Measurements from ENCODE around the gene GLP2R.
"Not testable (repeated sequence)": the region's sequence is repeated elsewhere in the genome, so short reads cannot be mapped to it uniquely, and the experiment has no call there.

The GLP2R gene, protein sequence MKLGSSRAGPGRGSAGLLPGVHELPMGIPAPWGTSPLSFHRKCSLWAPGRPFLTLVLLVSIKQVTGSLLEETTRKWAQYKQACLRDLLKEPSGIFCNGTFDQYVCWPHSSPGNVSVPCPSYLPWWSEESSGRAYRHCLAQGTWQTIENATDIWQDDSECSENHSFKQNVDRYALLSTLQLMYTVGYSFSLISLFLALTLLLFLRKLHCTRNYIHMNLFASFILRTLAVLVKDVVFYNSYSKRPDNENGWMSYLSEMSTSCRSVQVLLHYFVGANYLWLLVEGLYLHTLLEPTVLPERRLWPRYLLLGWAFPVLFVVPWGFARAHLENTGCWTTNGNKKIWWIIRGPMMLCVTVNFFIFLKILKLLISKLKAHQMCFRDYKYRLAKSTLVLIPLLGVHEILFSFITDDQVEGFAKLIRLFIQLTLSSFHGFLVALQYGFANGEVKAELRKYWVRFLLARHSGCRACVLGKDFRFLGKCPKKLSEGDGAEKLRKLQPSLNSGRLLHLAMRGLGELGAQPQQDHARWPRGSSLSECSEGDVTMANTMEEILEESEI

DNA sequence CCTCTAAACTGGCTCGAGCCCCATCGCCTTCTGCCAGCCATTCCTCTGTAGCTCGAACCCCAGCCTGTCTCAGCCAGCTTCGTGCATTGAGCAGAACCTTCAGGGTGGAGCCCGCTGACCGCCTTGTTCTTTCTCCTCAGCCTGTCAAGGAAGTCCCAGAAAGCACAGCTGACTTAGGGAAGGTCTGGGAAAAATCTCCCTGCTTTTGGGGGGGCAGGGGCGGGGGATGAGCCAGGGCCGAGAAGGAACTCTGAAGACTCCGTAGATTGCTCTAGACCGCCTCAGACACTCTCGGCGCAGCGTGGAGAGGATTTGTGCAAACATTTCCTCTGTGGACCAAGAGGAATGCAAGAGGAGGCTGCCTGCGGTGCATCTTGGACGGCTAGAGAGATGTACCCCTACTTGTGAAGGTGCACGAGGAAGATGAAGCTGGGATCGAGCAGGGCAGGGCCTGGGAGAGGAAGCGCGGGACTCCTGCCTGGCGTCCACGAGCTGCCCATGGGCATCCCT is at the start of gene GLP2R:
TSS of gene GLP2R (plus strand) at position 284 of the 510 bp plus-strand sequence. CDS start at position 424, 140 bp downstream.
- TF ChIP-seq, protein P1, sequence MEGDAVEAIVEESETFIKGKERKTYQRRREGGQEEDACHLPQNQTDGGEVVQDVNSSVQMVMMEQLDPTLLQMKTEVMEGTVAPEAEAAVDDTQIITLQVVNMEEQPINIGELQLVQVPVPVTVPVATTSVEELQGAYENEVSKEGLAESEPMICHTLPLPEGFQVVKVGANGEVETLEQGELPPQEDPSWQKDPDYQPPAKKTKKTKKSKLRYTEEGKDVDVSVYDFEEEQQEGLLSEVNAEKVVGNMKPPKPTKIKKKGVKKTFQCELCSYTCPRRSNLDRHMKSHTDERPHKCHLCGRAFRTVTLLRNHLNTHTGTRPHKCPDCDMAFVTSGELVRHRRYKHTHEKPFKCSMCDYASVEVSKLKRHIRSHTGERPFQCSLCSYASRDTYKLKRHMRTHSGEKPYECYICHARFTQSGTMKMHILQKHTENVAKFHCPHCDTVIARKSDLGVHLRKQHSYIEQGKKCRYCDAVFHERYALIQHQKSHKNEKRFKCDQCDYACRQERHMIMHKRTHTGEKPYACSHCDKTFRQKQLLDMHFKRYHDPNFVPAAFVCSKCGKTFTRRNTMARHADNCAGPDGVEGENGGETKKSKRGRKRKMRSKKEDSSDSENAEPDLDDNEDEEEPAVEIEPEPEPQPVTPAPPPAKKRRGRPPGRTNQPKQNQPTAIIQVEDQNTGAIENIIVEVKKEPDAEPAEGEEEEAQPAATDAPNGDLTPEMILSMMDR (conservative IDR thresholded peaks at IDR 0.05) = no peak
- TF ChIP-seq ZFX (IDR thresholded peaks at IDR 0.05) = no peak

DNA sequence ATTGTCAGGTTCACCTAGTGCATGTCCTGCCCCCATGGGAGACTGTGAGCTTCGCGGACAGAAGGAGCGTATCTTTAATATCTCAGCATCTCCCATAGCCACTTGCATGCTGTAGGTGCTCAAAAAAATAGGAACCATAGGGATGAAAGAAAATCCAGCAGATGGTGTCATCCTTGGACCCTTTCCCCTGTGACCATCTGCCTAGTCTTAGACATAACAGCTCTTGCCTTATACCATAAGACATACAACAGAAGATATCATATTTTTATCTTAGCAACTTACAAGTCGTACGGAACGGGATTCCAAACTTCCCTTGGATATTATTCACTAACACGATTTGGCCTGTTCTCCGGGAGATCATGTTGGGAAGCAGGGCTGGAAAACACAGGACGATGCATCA is 48.8 kb upstream of the GLP2R start:
- H3K27ac ChIP-seq = no peak overlapping the region
- TF ChIP-seq, protein P1 (conservative IDR thresholded peaks at IDR 0.05) = no peak
- TF ChIP-seq ZFX (IDR thresholded peaks at IDR 0.05) = no peak

More for the DNA sequence above, at the start of gene GLP2R:
- no peak within 1 kb of the TSS for H3K27ac ChIP-seq

DNA sequence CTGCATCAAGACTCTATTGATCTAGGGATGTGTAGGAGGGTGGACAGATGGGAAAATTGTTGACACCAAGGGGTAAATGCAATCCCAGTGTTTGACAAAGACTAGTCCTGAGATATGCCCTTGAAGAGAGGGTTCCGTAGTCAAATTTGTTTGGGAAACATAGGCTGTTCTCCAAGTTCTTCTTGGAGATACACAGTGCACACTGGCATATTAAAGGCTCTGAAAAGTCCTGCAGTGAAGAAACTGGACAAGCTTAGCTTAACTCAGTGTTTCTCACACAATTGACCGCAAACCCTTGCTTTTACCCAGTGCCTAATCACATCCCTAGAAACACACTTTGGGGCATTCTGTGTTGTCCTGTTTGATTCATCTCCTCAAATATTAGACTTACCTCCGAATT is 45.2 kb upstream of the GLP2R start:
- TF ChIP-seq, protein P1 (conservative IDR thresholded peaks at IDR 0.05) = no peak
- no peak for TF ChIP-seq ZFX (IDR thresholded peaks at IDR 0.05)
- no peak overlapping the region for H3K27ac ChIP-seq

DNA sequence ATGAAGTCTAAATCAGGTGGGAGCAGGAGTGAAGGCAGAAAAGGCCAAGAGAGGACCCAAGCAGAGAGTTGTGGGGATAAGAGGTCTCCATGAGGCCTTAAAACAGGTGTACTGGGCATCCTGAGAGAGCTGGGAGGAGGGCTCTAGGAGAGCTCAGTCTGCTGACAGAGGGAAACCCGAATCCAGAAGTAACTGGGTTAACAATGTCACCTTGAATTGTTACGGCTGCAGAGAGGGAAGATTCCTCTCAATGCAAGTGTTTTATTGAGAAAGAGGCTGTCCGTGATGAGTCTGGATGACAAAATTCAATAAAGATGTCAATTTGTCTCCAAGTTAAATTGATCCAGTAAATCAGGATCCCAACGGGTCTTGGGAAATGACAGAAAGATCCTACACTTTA is 42.7 kb upstream of the GLP2R start:
- TF ChIP-seq ZFX (IDR thresholded peaks at IDR 0.05) = no peak
- TF ChIP-seq, protein P1 (conservative IDR thresholded peaks at IDR 0.05) = no peak
- no peak overlapping the region for H3K27ac ChIP-seq

DNA sequence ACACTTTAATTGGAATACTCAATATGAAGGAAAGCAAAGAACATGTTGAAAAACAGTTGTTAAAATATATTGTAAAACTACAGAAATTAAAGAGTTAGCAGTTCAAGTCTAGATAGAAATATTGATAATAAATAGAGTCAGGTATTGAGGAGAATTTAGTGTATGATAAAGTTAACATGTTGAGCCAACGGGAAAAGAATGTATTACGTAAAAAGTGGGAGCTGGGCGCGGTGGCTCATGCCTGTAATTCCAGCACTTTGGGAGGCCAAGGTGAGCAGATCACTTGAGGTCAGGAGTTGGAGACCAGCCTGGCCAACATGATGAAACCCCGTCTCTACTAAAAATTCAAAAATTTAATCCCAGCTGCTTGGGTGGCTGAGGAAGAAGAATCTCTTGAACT is 42.3 kb upstream of the GLP2R start:
- not testable (repeated sequence) for H3K27ac ChIP-seq

DNA sequence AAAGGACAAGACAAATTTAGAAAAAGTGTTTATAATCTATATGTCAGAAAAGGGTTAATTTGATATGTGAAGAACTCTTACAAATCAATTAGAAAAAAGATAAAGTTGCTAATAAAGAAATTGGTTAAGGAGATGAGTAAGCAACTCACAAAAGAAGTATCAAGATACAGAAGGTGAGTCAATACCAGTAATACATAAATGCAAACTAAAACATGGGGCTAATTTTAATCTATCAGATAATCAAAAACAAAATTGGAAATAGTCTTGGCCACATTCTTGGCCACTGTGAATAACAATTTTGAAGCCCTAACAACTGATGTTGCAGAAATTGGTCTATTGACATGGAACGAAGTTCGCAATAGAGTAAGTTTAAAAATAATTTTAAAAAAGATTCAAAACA is 41.2 kb upstream of the GLP2R start:
- TF ChIP-seq ZFX (IDR thresholded peaks at IDR 0.05) = no peak
- TF ChIP-seq, protein P1 (conservative IDR thresholded peaks at IDR 0.05) = no peak
- no peak overlapping the region for H3K27ac ChIP-seq

DNA sequence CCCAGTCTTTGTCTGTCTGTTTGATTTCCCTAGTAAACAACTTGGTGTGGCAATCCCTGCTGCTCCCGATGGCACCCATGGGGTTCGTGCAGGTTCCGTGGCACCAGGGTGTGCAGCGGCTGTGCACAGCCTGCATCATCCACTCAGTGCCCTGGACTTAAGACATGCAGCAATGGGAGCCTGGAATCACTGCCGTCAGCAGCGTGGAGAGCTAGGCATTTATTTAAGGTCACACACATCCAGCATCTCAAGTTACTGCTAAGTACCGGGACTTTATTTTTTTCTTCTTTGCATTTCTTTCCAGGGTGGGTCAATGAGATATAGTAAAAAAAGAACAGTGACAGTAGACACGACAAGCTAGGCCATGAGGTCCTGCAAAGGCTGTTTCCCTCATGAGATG is 37.1 kb upstream of the GLP2R start:
- TF ChIP-seq, protein P1 (conservative IDR thresholded peaks at IDR 0.05) = no peak
- no peak for TF ChIP-seq ZFX (IDR thresholded peaks at IDR 0.05)
- H3K27ac ChIP-seq = no peak overlapping the region

All from C4-2B (cell line).